ENCODE measurements around the gene SLC6A6.

The SLC6A6 gene

GRCh38 chr3:14536837-14537589 is 134.6 kb downstream of the SLC6A6 start:
- no peak for DNase-seq

DNA sequence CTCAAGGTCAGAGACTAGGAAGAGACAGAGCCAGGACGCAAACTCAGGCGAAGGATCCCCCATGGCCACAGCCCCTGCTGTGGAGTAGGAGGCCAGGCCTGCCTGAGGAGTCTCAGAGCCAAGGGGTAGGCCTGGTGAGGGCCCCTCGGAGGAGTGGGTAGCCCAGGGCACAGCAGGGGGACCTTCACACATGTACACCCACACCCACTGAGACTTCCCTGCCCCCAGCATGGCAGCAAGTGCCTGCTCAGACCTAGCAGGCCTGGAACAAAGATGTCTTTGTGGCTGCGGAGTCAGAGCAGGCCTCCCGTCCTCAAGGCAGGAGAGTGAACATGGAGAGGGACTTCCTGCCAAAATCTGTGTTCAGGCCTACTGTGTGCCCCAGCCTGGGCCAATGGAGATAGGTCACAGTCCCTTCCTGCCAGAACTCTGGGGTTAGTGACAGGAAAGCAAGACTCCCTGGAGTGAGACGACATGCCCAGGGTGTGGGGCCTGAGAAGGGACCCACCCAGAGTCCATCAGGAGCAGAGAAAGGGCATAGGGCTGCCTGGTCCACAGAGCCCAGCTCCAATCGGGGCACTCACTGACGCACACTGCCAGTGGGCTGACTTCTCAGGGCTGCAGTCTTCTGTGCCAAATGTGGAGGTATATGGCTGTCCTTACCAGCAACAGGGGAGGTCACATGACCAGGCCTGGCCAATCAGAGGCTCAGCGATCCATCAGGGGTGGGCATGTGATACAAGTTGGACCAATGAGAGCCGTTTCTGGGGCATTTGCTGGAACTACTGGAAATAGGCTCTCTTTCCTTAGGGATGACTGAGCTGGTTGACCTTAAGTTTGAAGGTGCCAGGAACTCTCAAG is 135.4 kb downstream of the SLC6A6 start:
- peak in 1 of 56 donors; percentile 12 for DNase-seq

DNA sequence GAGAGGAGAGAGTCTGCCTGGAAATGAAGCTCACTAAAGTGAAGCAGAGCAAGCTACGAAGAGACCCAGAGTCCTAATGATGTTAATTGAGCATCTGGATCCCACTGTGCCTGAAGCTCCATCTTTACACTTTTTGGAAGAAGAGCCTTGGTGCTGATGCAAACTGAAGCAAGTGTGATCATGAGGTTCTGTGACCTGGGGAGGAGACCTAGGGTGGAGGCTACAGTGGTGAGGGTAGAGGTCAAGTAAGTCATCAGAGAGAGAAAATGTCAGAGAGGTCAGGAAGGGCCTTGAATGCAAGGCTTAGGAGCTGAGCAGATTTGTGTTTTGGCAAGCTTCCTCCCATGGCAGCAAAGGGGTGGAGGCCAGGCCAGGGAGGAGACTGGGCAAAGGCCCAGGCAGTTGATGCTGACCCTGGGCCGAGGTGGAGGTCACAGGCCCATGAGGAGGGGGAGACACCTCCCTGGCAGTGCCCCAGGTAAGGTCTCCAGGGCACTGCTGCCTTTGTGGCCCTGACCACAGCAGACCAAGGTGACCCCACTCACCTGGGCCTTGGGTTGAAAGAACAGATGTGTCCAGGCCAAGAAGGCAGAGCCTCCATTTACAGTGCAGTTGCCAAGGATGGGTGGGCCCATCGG is 136.2 kb downstream of the SLC6A6 start:
- no peak for DNase-seq

Measured in nucleus accumbens (tissue), 56 donors.